Measurements from ENCODE around the gene MIEN1.
"Not testable (repeated sequence)": the region's sequence is repeated elsewhere in the genome, so short reads cannot be mapped to it uniquely, and the experiment has no call there.

The MIEN1 gene

DNA sequence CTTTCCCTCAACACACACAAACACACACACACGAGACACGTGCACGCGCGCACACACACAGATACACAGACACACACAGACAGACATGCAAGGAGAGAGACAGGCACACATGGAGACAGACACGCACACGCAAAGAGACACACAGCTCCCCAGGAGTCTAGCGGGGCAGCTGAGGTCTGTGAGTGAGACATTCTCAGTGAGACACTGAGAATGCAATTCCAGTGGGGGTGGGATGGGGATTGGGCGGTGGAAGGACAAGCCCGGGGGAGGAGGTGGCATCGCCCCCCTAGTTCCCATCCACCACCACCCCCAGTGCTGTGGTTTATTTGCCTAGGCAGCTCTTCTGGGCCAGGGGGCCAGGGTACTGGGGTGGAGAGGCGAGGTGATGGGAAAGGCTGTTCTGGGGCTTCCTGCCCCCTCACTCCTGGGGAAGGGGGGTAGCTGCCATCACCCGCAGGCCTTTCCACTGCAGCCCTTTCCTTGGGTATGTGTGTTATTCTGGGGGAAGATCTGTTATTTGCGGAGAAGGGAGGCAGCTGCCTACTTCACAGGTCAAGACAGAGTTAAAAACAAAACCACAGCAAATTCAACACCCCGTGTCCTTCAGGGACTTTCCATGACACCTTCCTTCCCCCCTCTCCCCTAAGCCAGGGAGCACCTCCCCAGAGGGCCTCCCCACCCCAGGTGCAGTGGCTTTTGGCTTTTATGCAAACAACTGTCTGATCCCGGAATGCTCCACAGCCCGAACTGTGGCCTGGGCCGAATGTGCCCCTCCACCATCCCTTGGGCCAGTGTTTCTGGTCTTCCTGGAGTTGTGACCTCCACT is 25.4 kb upstream of the MIEN1 start:
- DNase-seq (ENCODE audit: low spot score): no peak

DNA sequence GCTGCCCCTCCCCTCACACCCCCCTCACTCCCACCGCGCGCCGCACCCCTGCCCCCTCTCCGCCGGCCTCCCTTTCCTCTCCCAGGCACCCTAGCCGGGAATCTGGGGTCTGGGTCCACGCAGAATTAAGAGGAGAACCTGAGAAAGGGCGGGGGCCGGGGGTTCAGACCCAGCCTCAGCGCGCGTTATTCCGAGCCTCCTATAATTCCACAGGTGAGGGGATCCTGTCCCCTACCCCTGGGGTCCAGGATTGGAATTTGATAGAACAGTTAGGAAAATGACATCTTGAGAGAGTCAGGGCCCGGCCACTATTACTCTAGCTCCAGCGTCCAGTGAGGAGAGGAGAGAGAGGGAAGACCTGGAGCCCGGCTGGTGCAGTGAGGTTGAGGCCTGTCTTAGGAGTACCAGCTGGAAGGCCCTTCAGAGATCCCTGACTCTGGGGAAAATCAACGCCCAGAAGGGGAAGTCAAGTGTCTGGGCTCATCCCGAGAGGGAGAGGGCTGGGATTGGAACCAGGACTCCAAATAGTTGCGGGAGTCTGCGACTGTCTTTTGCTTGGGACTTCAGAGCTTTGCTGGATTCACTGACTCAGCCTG is 24.7 kb upstream of the MIEN1 start:
- peak; percentile 14 for DNase-seq (ENCODE audit: low spot score)

DNA sequence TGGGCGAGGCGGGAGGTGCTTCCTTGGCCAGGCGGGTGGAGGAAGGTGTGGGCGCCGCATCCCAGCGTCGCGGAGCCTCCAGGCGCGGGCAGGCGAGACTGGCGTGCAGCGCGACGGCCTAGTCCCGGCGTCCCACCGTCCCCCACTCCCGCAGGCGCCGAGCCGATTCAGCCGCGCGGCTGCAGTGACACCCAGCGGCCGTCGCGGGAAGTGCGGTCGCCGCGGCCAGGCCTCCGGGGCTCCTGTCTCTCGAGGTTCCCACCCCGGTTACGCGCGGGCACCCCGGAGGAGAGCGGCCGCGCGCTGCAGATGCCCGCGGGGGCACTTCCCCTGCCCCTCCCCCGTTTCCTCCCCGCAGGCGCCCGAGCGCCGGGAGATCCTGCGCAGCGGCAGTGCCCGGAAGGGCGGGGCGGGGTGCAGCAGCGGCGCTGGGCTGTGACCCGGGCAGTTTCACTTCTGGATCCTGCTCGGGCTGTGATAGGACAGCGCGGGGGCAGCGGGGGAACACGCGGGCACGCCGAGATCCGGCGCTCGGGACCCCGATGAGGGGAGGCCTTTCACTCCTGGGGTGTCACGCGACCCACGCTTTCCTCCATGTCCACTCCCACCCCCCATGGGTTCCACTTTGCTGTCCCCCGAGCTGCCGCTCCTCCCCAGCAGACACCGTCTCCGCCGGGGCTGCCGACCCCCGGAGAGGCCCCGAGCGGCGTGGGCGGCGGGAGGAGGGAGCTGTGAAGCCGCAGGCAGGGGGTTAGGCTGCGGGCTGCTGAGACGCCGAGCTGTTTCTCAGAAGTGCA is 24.0 kb upstream of the MIEN1 start:
- DNase-seq (ENCODE audit: low spot score): peak; percentile 76

DNA sequence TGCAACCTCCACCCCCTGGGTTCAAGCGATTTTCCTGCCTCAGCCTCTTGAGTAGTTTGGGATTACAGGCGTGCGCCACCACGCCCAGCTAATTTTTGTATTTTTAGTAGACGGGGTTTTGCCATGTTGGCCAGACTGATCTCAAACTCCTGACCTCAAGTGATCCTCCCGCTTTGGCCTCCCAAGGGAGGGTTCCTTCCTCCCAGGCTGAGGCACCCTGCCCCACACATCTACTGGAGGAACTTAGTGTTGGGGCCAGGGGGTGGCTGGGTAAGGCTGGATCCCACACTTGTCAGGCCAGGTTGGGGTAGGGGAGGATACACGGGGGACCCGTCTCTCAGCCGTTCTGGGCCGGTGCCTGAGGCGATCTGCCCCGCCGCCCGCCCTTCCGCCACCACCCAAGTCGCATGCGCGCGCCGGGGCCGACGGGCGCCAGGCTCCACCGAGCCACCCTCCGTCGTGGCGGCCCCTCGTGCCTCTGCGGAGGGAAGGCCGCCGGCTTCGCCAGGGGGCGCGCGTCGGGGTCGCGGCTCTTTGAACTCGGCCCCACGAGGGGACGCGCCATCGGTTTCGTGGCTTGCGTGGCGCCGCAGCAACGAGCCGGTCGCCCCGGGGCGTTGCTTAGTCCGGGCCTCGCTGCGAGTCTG is 23.3 kb upstream of the MIEN1 start:
- peak; percentile 15 for DNase-seq (ENCODE audit: low spot score)

DNA sequence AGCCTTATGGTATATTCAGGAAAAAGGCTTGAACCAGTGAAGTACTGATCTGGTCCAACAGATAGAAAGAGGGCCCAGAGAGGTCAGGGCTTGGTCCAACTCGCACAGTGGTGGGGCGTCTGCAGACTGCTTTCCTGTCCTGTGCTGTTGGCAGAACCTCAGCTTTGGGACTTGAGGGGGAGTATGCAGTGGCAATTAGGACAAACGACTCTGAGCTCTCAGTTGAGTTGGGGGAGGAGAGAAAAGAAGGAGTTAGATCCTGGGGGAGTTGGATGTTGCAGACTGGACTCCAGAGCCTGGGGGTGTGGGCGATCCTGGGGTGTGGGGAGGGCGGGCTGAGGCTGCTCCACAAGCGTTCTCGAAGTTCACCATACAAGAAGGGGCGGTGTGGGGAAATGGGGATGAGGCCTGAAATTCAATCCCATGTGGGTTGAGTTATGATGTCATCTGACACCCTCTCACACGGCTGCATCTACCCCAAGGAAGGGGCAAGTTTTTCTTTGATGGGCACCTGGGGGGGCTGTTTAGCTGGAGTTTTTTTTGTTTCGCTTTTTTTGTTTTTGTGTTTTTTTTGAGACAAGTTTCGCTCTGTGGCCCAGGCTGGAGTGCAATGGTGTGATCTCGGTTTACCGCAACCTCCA is 22.0 kb upstream of the MIEN1 start:
- DNase-seq (ENCODE audit: low spot score): no peak

DNA sequence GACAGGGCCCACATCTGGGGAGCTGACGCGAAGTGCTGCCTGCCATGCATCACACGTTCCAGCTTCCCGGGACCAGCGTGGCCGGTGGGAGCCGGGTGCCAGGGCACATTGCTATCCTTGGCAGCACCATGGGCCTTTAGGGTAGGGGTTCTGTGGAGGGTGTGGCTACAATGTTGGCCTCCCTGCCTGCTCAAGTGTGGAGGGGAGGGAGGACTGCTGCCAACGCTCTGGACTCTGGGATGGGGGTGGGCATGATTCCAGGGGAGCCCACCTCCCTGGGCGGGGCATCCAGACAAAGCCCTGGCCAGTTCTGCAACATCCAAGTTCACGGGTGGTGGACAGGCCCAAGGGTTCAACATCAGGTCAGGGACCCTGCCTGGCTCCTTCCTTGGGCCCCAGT is 21.3 kb upstream of the MIEN1 start:
- no peak for DNase-seq (ENCODE audit: low spot score)

DNA sequence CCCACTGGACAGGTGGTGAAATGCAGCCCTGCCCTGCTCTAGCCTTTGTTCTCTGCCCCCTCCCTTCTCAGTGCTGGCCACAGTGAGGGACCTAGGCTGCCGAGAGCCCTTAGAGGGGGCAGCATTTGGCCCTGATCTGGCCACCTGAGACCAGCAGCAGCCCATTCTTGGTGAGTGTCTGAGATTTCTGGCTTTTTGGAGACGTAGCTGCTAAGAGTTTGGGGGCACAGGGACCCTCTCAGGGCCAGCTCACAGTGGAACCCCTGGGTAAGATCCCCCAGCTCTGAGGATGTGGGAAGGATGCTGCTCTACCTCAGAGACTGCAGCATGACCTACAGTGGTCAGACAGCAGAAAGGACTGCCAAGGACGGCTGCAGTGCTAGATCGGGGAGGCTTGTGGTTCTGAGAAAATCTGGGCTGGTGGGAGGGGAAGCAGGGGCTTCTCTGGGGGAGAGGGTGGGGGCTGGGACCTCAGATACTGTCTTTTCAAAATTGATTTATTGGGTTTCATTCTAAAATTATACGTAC is 20.7 kb upstream of the MIEN1 start:
- DNase-seq (ENCODE audit: low spot score): no peak

DNA sequence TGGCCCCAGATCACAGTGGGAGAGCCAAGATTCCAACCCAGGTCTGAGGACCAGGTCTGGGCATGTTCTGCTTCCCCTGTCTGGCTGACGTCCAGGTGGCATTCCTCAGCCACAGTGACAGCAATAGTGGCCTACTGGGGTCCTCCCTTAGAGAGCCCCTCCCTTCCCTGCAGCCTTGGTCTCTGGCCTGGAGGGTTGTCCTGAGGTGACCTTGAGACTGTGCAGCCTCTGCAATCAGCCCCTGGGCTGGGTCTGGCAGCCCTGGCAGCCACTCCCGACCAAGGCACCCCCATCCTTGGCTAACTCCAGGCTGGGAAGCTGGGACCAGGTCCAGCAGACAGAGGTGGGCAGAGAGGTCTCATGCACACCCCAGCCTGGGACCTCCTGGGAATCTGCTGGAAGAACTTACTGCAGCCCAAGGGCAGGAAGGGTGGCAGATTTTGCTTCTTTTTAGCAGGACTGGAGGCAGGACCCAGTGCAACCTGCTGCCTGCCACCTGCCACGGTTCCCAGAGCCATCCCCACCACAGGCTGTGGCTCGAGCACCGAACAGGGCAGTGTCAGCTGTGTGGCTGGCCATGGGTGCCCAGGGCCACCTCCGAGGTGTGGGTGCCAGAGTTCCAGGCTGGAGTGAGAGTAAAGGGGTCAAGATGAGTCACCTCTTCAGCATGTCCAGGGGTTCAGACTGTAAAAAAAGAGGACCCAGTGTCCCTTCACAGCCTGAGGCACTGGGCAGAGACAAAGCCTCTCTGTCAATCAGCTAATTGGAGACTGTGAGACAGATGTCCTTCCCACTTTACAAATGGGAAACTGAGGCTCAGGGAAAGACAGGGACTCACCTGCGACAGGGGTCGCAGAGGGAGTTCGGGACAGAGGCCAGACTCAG is 20.0 kb upstream of the MIEN1 start:
- DNase-seq (ENCODE audit: low spot score): no peak

DNA sequence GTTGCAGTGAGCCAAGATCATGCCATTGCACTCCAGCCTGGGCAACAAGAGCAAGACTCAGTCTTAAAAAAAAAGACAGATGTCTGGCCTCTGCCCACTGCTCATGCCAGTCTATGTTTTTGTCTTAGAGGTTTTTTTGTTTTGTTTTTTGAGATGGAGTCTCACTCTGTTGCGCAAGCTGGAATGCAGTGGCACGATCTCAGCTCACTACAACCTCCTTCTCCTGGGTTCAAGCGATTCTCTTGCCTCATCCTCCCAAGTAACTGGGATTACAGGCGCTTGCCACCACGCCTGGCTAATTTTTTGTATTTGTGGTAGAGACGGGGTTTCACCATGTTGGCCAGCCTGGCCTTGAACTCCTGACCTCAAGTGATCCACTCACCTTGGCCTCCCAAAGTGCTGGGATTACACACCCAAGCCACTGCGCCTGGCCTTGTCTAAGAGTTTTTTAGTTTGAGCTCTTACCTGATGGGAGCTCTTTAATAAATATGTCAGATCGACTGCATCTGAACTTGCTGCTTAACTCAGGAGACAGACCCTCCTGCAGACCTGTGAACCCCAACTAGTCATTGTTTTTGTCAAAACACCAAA is 18.2 kb upstream of the MIEN1 start:
- not testable (repeated sequence) for DNase-seq (ENCODE audit: low spot score)

DNA sequence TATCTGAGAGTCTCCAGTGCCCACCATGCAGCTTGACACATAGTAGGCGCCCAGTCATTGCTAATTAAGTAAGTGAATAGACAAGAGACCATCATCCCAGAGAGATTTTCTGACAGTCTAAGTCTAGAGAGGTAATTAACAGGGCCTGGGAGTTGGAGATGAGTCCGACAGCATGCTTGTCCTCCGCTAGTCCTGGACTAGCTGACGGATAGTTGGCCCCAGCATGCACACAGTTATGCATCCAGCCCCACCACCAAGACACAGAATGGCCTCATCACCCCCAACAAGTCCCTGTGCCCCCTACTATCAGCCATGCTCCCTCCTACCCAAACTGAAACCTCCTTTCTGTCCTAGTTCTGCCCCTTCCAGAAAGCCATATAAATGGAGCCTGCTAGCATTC is 17.4 kb upstream of the MIEN1 start:
- DNase-seq (ENCODE audit: low spot score): no peak

DNA sequence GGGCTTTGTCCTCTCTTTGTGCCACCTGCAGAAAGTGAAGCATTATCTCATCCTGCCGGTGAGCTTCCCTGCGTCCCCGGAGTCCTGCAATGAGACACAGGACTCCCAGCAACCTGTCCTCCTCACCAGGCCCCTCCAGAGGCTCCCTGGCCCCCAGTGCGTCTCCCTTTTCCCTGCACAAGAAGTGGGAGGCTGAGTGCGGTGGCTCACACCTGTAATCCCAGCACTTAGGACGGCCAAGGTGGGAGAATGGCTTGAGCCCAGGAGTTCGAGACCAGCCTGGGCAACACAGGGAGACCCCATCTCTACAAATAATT is 15.8 kb upstream of the MIEN1 start:
- no peak for DNase-seq (ENCODE audit: low spot score)

DNA sequence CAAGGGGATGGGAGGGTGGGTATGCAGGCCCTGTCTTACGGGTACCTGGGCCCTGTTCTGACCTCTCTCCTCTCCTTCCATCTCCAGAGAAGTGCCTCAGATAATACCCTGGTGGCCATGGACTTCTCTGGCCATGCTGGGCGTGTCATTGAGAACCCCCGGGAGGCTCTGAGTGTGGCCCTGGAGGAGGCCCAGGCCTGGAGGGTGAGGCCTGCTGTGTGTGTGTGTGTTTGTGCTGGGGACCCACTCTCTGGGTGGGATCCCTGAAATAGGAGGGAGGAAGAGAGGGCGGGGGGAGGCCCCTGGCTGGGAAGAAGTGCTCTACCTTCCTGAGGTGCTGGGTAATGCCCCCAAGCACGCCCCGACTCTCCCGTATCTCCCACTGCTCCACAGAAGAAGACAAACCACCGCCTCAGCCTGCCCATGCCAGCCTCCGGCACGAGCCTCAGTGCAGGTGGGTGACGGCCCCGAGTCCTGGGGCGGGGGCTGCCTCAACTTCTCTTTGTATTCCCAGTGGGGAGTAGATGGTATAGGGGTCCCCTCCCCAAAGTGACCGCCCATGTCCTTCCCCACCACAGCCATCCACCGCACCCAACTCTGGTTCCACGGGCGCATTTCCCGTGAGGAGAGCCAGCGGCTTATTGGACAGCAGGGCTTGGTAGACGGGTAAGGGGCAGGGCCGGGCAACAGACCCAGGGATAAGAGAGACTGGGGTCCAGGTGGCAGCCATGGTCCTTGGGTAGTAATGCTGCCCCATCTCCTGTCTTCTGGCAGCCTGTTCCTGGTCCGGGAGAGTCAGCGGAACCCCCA is 15.2 kb upstream of the MIEN1 start:
- DNase-seq (ENCODE audit: low spot score): no peak

DNA sequence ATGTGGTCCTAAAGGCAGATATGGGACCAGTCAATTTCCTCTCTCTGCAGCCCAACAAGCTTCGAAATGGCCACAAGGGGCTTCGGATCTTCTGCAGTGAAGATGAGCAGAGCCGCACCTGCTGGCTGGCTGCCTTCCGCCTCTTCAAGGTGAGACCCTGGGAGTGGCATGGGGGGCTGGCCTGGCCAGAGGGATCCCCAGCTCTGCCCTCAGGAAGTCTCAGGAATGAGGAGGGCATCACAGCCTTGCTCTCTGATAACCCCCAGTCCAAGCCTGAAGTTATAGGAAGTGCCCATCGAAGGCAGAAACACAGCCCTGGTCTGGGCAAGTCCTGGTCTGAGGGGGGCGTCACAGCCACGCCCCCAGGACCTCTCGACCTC is 14.5 kb upstream of the MIEN1 start:
- no peak for DNase-seq (ENCODE audit: low spot score)

DNA sequence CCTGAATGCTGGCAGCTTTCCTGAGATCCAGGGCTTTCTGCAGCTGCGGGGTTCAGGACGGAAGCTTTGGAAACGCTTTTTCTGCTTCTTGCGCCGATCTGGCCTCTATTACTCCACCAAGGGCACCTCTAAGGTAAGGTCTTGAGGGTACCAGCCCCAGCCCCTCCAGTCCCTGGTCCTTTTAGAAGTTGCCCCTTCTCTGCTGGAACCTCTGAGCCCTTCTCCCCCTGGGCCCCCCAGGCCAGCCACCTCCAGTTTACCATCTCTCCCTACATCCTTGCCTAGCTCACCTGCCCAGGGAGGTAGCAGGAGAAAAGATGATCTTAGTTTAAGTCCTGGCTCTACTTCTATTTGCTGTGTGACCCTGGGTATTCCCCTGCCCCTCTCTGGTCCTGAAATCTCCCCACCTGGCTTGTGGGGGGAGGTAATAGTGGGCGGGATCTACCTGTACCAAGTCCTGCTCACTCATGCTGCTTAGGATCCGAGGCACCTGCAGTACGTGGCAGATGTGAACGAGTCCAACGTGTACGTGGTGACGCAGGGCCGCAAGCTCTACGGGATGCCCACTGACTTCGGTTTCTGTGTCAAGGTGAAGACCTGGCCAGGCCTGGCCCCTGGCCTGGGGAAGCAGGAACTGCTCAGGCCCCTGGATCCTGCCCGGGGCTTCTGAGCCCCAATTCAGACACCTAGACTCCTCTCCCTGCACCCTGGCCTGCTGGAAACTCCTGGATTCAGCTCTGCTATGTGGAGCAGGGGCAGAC is 13.9 kb upstream of the MIEN1 start:
- no peak for DNase-seq (ENCODE audit: low spot score)

DNA sequence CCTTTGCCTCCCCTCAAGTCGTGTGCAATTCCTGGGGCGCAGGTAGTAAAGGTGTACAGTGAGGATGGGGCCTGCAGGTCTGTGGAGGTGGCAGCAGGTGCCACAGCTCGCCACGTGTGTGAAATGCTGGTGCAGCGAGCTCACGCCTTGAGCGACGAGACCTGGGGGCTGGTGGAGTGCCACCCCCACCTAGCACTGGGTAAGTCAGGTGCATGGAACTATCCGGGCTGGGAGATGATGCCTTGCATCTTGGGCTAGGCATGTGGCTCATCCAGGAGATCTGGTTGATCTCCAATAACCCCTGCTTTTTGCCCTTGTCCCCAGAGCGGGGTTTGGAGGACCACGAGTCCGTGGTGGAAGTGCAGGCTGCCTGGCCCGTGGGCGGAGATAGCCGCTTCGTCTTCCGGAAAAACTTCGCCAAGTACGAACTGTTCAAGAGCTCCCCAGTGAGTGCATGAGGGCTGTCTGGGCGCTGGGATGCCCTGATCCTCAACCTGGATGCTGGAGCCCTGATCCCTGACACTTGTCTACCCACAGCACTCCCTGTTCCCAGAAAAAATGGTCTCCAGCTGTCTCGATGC is 12.6 kb upstream of the MIEN1 start:
- DNase-seq (ENCODE audit: low spot score): no peak

DNA sequence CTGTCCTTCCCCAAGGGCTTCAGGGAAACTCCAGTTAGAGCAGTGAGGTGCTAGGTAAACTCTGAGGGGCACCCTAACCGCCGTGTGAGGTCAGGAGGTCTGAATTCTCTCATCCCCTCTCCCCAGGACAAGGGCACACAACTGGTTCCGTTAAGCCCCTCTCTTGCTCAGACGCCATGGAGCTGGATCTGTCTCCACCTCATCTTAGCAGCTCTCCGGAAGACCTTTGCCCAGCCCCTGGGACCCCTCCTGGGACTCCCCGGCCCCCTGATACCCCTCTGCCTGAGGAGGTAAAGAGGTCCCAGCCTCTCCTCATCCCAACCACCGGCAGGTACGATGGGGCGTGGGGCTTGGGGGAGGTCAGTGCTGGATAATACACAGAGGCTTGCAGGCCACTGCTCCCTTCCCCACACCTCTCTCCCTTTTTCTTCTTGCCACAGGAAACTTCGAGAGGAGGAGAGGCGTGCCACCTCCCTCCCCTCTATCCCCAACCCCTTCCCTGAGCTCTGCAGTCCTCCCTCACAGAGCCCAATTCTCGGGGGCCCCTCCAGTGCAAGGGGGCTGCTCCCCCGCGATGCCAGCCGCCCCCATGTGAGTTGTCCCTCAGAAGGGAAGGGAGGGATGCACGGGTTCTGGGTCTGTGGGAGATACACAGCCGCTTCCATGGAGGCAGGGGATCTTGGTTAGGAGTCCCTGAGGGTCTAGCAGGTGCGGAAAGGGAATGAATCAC is 12.0 kb upstream of the MIEN1 start:
- no peak for DNase-seq (ENCODE audit: low spot score)

DNA sequence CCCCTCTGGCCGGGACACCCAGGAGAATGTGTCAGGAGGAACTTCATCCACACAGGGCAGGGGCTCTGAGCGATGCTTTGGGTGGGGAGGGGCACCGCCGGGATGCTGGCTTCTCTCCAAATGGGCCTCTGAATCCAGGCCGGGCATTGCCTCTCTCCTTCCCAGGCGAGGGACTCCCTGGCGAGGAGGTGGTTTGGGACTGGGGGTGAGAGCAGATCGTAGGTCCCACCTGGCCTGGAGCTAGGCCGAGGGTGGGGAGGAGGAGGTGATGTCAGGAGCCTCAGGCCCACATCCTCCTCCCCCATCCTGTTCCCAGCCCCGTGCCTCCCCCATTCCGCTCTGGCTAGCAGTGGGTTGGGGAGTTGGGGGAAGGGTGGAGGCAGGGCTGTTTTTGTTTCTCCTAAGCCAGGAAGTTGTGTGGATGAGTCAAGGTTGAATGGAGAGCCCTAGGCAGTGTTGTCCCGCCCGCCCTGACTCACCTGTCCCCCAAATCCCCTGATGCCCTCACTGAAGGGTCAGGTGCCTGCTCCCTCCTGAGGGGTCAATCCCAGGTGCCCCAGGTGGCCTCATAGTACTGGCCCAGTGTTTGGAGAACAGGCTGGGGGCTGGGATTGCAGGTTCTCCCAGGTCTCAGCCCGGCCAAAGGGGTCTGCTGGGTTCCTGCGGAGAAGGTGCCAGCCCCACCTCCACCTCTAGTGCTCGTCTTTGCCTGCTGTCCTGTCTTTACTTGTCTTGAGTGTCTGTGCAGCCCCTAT is 10.2 kb upstream of the MIEN1 start:
- no peak for DNase-seq (ENCODE audit: low spot score)

Measured in pons (tissue), 1 donor.